Lung (tissue), 12 donors: ENCODE data around the gene PTPRD. TPM values are rescaled to one million over a fixed set of nuclear protein-coding genes. Genes with fewer than 3 reads are reported as not detected.

ENCODE experiments used
- ATAC-seq: fragments of 200-7000 bp; cut with Tn5 transposase; one replicate; pipeline ENCODE4 v1.9.1; 2020; ENCODE audit warnings: moderate number of reproducible peaks; ENCODE audit not compliant: insufficient read depth, low FRiP score
- DNase-seq, 3 donors: peaks; one replicate each; pipeline ENCODE4 v3.0.0-alpha.2; 2013 to 2017
- H3K27ac ChIP-seq, 2 donors: one replicate each; pipeline ENCODE4 v1.5.1; 2013; ENCODE audit warnings: mild to moderate bottlenecking in 2 of 2, moderate library complexity in 2 of 2, control low read depth in 1 of 2, inconsistent platforms in 1 of 2, low read depth in 1 of 2, low read length in 1 of 2
- H3K27me3 ChIP-seq, 3 donors: one replicate each; pipeline ENCODE4 v1.5.1; 2013; ENCODE audit warnings: low read length in 2 of 3; ENCODE audit not compliant: control insufficient read depth in 3 of 3, insufficient read depth in 3 of 3
- H3K36me3 ChIP-seq, 4 donors: one replicate each; pipeline ENCODE4 v1.5.1; 2013; ENCODE audit warnings: low read length in 4 of 4, mild to moderate bottlenecking in 1 of 4, moderate library complexity in 1 of 4; ENCODE audit not compliant: control insufficient read depth in 4 of 4, insufficient read depth in 4 of 4
- H3K4me1 ChIP-seq, 5 donors: one replicate each; pipeline ENCODE4 v1.5.1; 2013; ENCODE audit warnings: low read length in 5 of 5, mild to moderate bottlenecking in 2 of 5, moderate library complexity in 1 of 5; ENCODE audit not compliant: control insufficient read depth in 5 of 5, insufficient read depth in 5 of 5
- H3K4me3 ChIP-seq: one replicate; pipeline ENCODE4 v1.5.1; 2013; ENCODE audit warnings: mild to moderate bottlenecking, control low read depth, moderate library complexity
- H3K9ac ChIP-seq, 2 donors: one replicate each; pipeline ENCODE4 v1.5.1; 2013; ENCODE audit warnings: low read length in 2 of 2, control low read depth in 1 of 2; ENCODE audit not compliant: insufficient read depth in 1 of 2
- H3K9me3 ChIP-seq, 4 donors: one replicate each; pipeline ENCODE4 v1.5.1; 2013; ENCODE audit warnings: low read length in 3 of 4, mild to moderate bottlenecking in 1 of 4, moderate library complexity in 1 of 4; ENCODE audit not compliant: control insufficient read depth in 4 of 4, insufficient read depth in 3 of 4
- WGBS, 2 donors: extraction: QIAGEN DNeasy Blood & Tissue Kit; methylation state at CpG; one replicate each; pipeline ENCODE4 v1.1.7; 2013; 5-methylcytosine and 5-hydroxymethylcytosine counted together
- polyA plus RNA-seq, 2 donors: library from polyadenylated mRNA; stranded (reverse); fragments of 200-250 nt; gene quantifications; one replicate each; pipeline ENCODE4 v1.2.1, GENCODE V29; 2013
- total RNA-seq, 2 donors: library from RNA; depleted of rRNA in 1 of 2; stranded (reverse); fragments of >200 nt in 1 of 2; gene quantifications; one replicate each; pipeline ENCODE4 v1.2.1, GENCODE V29; 2014 to 2021
- TF ChIP-seq, protein P1 (sequence below): IDR thresholded peaks from 2 replicates; pipeline ENCODE4 v1.5.1; 2012; ENCODE audit warnings: mild to moderate bottlenecking; ENCODE audit errors: control extremely low read depth, extremely low read depth
- donor health status: control.
- donor health status: control.
- donor health status: Bipolar disorder and iron deficiency.
- donor health status: healthy.
- donor health status: DM: yes; HTN: yes; CAD: no.

The PTPRD gene
- total and polyA plus RNA-seq, 4 donors: 1.9 to 145 (median 13.7) TPM

DNA sequence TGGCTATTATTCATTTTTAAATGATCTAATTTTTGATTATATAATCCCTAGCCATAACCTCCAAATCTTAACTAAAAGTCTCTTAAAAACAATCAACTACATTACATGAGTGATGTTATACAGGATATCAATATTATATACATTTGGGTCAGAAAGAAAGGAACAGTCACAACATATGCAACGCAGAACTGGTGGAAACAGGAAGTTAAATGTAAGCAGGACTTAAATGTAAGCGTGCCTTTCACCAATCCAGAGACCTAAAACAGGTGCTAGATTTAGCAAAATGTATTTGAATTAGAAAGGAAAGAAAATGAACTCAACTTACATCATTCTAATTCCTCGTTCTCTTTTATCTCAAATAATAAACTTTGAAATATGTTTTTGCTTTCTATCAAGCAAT, 738.5 kb downstream of the PTPRD start:
- Histone ChIP-seq H3K36me3 (no peaks in the 10 kb centered on the region), H3K27me3 (no peaks in the 10 kb centered on the region), H3K9me3 (no peaks in the 10 kb centered on the region), H3K9ac (no peak overlapping the region), H3K4me3 (no peak overlapping the region), H3K27ac (no peak overlapping the region), H3K4me1 (no peaks in the 10 kb centered on the region)
- no peak for DNase-seq
- TF ChIP-seq, protein P1, sequence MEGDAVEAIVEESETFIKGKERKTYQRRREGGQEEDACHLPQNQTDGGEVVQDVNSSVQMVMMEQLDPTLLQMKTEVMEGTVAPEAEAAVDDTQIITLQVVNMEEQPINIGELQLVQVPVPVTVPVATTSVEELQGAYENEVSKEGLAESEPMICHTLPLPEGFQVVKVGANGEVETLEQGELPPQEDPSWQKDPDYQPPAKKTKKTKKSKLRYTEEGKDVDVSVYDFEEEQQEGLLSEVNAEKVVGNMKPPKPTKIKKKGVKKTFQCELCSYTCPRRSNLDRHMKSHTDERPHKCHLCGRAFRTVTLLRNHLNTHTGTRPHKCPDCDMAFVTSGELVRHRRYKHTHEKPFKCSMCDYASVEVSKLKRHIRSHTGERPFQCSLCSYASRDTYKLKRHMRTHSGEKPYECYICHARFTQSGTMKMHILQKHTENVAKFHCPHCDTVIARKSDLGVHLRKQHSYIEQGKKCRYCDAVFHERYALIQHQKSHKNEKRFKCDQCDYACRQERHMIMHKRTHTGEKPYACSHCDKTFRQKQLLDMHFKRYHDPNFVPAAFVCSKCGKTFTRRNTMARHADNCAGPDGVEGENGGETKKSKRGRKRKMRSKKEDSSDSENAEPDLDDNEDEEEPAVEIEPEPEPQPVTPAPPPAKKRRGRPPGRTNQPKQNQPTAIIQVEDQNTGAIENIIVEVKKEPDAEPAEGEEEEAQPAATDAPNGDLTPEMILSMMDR: no peak
- WGBS, 2 donors: 14 to 34% methylated on average over 3 of the region's 3 CpGs
- ATAC-seq: no peak

DNA sequence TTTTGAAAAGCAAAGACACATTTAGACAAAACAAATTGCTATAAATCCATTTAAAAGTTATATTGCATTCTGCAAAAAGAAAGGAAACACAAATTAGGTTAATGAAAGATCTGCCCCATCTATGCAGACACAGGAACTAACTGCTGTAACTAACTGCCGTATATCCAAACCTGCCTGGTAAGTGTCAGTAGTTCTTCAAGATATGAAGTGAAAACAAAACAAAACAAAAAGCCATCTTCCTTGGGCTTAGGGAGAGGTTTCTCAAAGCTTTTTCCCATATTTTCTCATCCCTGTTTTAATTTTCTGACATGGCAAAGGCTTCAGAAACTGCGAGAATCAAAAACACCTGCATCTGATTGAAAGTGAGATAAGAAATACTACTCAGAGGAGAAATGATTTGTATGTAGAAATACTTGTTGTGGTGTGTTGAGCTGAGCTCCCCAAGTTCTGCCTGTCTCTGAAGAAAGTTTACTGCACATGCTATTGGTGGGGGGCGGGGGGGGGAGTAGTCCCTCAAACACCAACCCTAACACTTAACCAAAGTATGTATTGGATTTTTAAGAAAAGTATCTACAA, 750.5 kb downstream of the PTPRD start:
- Histone ChIP-seq H3K4me1 (no peaks in the 10 kb centered on the region), H3K9ac (no peak overlapping the region), H3K36me3 (no peaks in the 10 kb centered on the region), H3K27me3 (no peaks in the 10 kb centered on the region), H3K9me3 (no peaks in the 10 kb centered on the region), H3K4me3 (no peak overlapping the region), H3K27ac (no peak overlapping the region)
- TF ChIP-seq, protein P1: no peak
- no peak for ATAC-seq
- WGBS, 2 donors: 35 to 67% methylated on average over 3 of the region's 3 CpGs
- DNase-seq: no peak

DNA sequence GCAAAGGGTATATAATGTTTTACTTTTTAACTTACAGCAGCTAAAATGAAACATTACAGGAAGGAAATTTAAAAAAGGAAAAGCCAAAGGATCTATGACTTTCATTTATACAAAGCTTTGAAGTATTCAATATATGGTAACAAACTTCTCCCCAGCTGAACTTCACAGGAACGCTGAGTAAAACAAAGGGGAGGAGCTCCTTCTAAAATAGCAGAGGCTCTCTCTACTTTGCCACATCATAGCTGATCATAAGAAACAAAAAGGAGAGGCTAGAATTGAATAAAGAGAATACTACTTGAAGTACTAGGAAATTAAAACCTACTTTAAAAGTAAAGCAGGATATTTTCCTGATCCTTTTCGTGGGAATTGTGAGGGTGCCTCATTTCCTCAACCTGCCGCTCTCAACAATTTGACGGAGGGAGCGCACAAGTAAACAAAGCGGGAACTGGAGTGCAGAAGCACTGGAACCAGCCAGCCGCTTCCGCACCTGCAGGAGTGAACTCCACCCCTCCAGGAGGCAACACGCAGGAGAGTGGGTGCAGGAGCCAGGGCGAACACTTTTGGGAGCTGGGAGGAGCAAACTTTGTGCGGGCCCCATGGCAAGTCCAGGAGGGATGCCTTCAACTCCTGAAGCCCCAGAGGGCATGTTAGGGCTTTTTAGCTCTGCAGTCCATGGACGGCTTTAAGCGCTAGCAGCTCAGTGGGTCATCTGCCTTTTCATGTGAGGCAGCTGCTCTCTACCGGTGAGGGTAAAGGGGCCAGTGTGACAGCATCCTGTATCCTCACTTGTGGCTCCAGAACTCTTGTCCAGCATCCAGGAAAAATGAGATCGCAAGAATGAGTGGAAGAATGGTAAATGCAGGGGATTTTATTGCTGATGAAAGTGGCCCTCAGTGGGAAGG, 757.4 kb downstream of the PTPRD start:
- Histone ChIP-seq H3K36me3 (no peaks in the 10 kb centered on the region), H3K27me3 (no peaks in the 10 kb centered on the region), H3K9ac (no peak overlapping the region), H3K9me3 (peaks cover 0 to 2% (median 0%) of the 10 kb centered on the region in 4 donors), H3K27ac (no peak overlapping the region), H3K4me3 (no peak overlapping the region), H3K4me1 (no peaks in the 10 kb centered on the region)
- 62 to 63% methylated on average over 15 of the region's 15 CpGs for WGBS, 2 donors
- TF ChIP-seq, protein P1: no peak
- ATAC-seq (no peak), DNase-seq (no peak)
